HEK293 (cell line): Measurements from ENCODE around the gene IP6K2.

Experiments
- OSR2 ChIP-seq: fragments of 450-650 bp; formaldehyde crosslinking; IDR thresholded peaks from 2 replicates; pipeline ENCODE4 v1.5.1; 2016; ENCODE audit warnings: missing biosample characterization, missing genetic modification characterization
- ZBTB7A ChIP-seq: fragments of 450-650 bp; formaldehyde crosslinking; IDR thresholded peaks from 2 replicates; pipeline ENCODE4 v1.5.1; 2016; ENCODE audit warnings: low read depth, missing biosample characterization, missing genetic modification characterization
- ZNF239 ChIP-seq: fragments of 450-650 bp; formaldehyde crosslinking; IDR thresholded peaks from 2 replicates; pipeline ENCODE4 v1.5.1; 2016; ENCODE audit warnings: missing biosample characterization, missing genetic modification characterization
- TF ChIP-seq, protein P1 (sequence below): fragments of 450-650 bp; formaldehyde crosslinking; IDR thresholded peaks from 2 replicates; pipeline ENCODE4 v1.5.1; 2016; ENCODE audit warnings: missing biosample characterization, missing genetic modification characterization
- TF ChIP-seq, protein P2 (sequence below): fragments of 450-650 bp; formaldehyde crosslinking; IDR thresholded peaks from 2 replicates; pipeline ENCODE4 v1.5.1; 2017; ENCODE audit warnings: missing biosample characterization, mild to moderate bottlenecking, missing genetic modification characterization, moderate library complexity

DNA sequence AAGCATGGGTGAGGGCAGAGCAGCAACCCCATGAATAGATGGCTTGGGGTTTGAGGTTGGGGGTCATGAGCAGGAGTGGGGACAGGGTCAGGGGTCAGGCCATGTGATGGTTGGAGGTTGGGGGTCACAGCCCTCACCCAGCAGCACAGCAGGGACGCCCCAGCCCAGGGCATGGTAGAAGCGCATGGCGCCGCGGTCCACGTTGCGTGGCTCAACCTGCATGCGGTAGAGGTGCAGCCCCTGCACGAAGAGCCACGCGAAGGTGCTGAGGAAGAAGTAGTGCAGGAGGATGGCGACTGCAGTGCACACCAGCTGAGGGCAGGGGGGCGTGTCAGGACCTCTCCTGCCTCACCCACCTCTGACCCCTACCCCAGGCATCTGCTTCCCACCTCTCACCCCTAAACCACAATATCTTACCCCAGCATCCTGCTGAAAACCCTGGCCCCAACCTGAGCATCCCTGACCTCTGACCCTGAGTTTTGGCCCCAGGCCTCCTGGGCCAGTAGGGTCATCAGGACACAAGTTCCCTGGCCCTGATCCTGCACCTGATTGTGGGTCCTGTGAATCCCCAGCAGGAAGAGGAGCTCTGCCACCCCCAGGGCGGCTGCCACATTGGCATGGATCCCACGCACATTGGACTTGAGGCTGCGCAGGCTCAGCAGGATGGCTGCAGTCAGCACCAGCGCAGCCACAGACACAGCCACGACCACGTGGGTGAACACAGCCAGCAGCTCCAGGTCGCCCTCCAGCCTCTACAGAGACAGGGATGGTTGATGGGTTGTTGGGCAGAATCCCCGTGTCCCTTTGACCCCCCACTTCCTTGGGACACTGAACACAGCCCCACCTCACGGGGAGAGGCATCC, 71.9 kb downstream of the IP6K2 start:
- TF ChIP-seq ZNF239 (tag by site-specific recombination): no peak
- TF ChIP-seq OSR2 (tag by site-specific recombination): no peak
- no peak for TF ChIP-seq ZBTB7A (tag by site-specific recombination)
- TF ChIP-seq, protein P1, sequence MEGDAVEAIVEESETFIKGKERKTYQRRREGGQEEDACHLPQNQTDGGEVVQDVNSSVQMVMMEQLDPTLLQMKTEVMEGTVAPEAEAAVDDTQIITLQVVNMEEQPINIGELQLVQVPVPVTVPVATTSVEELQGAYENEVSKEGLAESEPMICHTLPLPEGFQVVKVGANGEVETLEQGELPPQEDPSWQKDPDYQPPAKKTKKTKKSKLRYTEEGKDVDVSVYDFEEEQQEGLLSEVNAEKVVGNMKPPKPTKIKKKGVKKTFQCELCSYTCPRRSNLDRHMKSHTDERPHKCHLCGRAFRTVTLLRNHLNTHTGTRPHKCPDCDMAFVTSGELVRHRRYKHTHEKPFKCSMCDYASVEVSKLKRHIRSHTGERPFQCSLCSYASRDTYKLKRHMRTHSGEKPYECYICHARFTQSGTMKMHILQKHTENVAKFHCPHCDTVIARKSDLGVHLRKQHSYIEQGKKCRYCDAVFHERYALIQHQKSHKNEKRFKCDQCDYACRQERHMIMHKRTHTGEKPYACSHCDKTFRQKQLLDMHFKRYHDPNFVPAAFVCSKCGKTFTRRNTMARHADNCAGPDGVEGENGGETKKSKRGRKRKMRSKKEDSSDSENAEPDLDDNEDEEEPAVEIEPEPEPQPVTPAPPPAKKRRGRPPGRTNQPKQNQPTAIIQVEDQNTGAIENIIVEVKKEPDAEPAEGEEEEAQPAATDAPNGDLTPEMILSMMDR (tag by site-specific recombination): no peak
- TF ChIP-seq, protein P2, sequence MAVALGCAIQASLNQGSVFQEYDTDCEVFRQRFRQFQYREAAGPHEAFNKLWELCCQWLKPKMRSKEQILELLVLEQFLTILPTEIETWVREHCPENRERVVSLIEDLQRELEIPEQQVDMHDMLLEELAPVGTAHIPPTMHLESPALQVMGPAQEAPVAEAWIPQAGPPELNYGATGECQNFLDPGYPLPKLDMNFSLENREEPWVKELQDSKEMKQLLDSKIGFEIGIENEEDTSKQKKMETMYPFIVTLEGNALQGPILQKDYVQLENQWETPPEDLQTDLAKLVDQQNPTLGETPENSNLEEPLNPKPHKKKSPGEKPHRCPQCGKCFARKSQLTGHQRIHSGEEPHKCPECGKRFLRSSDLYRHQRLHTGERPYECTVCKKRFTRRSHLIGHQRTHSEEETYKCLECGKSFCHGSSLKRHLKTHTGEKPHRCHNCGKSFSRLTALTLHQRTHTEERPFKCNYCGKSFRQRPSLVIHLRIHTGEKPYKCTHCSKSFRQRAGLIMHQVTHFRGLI (tag by site-specific recombination): no peak
